Right lobe of liver (tissue), 4 donors: Measurements from ENCODE around the gene DNM1L.

Experiments
- CTCF ChIP-seq, 4 donors: fragments of 200-600 bp in 3 of 4; fragments of 450-650 bp in 1 of 4; IDR thresholded peaks; one replicate each; pipeline versions ENCODE4 v1.5.1 to v1.8.0; 2016 to 2022; ENCODE audit warnings: antibody characterized with exemption in 4 of 4, mild to moderate bottlenecking in 2 of 4
- POLR2A ChIP-seq: fragments of 450-650 bp; IDR thresholded peaks from one replicate; pipeline ENCODE4 v1.6.1; 2017; ENCODE audit warnings: antibody characterized with exemption, mild to moderate bottlenecking
- donor health status: DM: no; HTN: no; CAD: no.
- donor health status: DM: no; HTN: no; CAD: no.
- donor health status: DM: no; HTN: yes; CAD: no.

GRCh38 chr12:32662665-32663064 lies 16.4 kb upstream of the DNM1L start:
- TF ChIP-seq CTCF (IDR thresholded peaks at IDR 0.05), result no peak
- TF ChIP-seq POLR2A, result no peak
